Brain pericyte (primary cell): ENCODE measurements around the gene RTP2.
"Not testable (repeated sequence)": the region's sequence is repeated elsewhere in the genome, so short reads cannot be mapped to it uniquely, and the experiment has no call there.

Source experiments
- DNase-seq: peaks from one replicate; pipeline ENCODE4 v3.0.0-alpha.2; 2012; ENCODE audit warnings: low read depth, low spot score

Gene RTP2

GRCh38 chr3:187713504-187713903 is 11.1 kb upstream of the RTP2 start:
- DNase-seq, result no peak

DNA sequence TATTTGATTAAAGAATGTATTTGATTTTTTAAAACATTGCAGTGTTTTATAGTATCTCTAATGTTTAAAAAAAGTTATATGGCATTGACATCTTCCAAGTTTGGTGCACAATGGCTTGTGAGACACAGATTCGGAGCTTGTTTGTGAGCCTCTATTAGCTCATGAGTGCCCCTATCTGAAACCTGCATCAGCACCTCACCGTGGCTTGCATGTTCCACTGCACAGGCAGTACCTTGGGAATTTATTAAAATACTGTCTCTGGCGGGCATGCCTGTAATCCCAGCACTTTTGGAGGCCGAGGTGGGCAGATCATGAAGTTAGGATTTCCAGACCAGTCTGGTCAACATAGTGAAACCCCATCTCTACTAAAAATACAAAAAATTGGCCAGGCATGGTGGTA is 6.8 kb upstream of the RTP2 start:
- no peak for DNase-seq

- DNase-seq, result no peak
Observed at GRCh38 chr3:187708696-187709095, 6.3 kb upstream of the RTP2 start.

DNA sequence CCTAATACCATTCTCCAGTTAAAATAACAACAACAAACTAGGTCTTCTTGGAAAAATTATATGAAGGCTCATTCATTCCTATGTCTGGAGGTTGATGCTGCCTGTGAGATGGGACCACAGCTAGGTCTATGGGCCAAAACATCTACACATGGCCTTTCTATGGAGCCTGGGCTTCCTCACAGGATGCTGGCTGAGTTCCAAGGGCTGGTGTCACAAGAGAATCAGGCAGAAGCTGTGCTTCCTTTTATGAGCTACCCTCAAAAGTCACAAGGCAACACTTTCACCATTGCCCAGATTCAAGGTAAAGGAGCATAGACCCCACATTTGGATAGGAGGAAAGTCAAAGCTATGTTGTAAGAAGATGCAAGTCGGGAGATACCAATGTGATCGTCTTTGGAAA is 4.6 kb upstream of the RTP2 start:
- DNase-seq, result no peak

- no peak for DNase-seq
Observed at GRCh38 chr3:187705164-187705563, 2.8 kb upstream of the RTP2 start.

DNA sequence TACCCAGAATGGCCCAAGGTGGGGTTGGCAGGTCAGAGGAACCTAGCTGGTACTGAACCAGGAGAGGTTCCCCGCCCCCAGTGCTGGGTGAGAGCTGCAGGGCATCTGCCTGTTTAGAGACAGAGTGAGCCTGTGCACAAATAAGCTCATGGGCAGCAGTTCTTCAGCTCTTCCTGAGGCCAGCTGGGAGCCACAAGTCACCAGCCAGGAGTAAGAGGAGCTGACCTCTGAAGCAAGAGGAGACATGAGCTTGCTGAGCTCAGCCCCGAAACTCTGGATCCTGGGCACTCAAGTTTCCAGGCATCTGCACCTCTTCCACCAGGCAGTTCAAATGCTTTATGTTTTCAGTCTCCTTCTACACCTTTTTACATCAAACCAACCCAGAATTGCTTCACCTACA is 2.1 kb downstream of the RTP2 start:
- DNase-seq, result no peak

- no peak for DNase-seq
Observed at GRCh38 chr3:187698499-187699399, 3.6 kb downstream of the RTP2 start.

- no peak for DNase-seq
Observed at GRCh38 chr3:187696021-187696420, 6.3 kb downstream of the RTP2 start.

- DNase-seq, result no peak
Observed at GRCh38 chr3:187695449-187695848, 6.9 kb downstream of the RTP2 start.

GRCh38 chr3:187694801-187695200 is 7.6 kb downstream of the RTP2 start:
- DNase-seq, result no peak

- no peak for DNase-seq
Observed at GRCh38 chr3:187693431-187693830, 8.9 kb downstream of the RTP2 start.

- DNase-seq, result no peak
Observed at GRCh38 chr3:187689984-187690383, 12.4 kb downstream of the RTP2 start.

GRCh38 chr3:187686621-187687273 is 15.6 kb downstream of the RTP2 start:
- DNase-seq, result no peak

GRCh38 chr3:187685948-187686347 is 16.4 kb downstream of the RTP2 start:
- DNase-seq, result no peak

- no peak for DNase-seq
Observed at GRCh38 chr3:187684880-187685279, 17.5 kb downstream of the RTP2 start.

GRCh38 chr3:187684444-187684843 is 17.9 kb downstream of the RTP2 start:
- DNase-seq, result no peak

DNA sequence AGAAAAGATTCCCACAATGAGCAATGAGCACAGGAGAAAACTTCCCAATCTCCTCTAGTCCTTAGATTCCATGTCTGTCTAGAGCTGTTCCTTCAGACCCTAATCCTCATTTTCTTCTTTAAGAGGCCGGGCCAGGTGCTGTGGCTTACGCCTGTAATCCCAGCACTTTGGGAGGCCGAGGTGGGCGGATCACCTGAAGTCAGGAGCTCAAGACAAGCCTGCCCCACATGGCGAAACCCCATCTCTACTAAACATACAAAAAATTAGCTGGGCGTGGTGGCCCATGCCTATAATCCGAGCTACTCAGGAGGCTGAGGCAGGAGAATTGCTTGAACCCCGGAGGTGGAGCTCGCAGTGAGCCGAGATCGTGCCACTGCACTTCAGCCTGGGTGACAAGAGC is 20.6 kb downstream of the RTP2 start:
- DNase-seq, result not testable (repeated sequence)

GRCh38 chr3:187679638-187680396 is 22.5 kb downstream of the RTP2 start:
- DNase-seq, result no peak

DNA sequence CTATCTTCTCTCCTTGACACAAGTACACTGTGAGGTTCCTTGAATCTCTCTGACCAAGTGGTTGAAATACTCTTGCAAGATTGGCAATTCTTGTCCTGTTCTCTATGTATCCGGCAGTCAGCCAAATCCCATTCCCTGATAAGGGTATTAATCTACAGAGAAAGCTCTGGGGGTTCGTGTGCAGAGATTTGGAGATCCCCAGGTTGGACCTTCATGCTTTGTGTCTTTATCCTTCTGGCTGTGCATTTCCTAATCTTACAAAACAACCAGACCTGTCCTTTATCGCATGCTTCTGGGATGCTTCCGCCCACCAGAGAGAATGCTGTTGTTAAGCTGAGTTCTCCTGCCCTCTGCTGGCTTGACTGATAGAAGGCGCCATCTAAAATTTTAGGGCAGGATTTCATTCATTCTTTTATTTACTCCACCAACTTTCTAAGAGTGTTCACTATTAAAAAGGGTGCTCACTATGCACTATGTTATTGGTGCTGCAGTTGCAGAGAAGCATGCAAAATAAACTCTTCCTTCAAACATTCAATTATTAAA is 23.6 kb downstream of the RTP2 start:
- DNase-seq, result no peak

DNA sequence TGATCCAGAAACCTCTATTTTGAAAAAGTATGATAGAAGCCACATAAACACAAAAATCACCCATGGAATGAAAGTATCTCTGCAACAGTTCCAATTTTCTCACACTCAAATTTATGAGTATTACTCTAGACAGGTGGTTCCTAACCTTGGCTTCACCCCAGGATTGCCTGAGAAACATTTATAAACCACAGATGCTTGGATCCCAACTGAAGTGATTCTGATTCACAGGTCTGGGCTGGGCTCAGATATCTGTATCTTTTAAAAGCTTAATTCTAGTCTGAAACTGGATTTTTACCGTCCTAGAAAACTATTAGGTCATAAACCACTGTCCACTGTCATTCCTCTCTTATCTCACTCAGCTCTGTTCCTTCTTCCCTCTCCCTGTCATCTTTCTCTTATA is 24.8 kb downstream of the RTP2 start:
- no peak for DNase-seq

DNA sequence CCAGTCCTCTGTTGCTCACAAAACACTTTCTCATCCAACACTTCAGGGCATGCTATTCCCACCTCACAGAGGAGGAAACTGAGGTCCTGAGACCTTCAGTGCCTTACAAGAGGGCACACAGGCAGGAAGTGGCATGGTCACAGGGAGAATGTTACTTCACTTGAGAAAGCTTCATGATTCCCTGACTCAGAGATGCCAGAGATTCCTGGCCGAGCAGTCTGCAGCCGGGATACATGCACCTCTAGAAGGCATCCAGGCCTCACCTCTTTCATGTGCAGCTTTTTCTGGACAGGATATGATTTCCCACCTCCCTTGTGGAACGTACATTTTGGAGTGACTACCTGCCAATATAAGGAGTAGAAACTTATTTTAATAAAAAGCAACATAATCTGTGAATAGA is 29.3 kb downstream of the RTP2 start:
- DNase-seq, result no peak
